HG03103 (cell line): Measurements from ENCODE around the gene DNAI1.
"Not testable (repeated sequence)": the region's sequence is repeated elsewhere in the genome, so short reads cannot be mapped to it uniquely, and the experiment has no call there.

Experiments
- ATAC-seq: cut with Tn5 transposase; IDR thresholded peaks from one replicate; pipeline ENCODE4 v1.9.1; 2021; ENCODE audit warnings: low read depth; ENCODE audit not compliant: unreplicated experiment

The DNAI1 gene

DNA sequence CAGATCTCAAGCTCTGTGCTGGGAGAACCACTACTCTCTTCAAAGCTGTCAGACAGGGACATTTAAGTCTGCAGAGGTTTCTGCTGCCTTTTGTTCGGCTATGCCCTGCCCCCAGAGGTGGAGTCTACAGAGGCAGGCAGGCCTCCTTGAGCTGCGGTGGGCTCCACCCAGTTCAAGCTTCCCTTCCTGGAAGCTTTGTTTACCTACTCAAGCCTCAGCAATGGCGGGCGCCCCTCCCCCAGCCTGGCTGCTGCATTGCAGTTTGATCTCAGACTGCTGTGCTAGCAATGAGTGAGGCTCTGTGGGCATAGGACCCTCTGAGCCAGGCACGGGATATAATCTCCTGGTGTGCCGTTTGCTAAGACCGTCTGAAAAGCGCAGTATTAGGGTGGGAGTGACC is 73.4 kb downstream of the DNAI1 start:
- not testable (repeated sequence) for ATAC-seq

DNA sequence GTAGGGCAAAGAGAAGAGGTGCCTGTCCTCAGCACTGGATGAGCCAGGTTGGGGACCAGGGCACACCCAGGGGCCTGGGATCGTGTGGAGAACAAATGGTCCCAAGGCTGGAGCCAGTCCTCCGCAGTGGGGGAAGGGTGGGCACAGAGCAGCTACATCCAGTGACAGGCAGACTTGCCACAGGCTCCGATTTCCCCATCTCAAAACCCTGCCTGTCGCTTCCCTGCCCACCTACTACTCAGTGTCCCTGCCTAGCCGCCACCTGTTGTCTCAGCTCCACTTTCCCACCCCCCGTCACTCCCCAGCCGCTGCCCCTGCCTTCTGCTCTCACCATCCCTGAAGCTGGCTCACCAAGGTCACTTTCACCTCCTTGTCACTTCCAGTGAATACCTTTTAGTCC is 78.1 kb downstream of the DNAI1 start:
- ATAC-seq, result no peak

DNA sequence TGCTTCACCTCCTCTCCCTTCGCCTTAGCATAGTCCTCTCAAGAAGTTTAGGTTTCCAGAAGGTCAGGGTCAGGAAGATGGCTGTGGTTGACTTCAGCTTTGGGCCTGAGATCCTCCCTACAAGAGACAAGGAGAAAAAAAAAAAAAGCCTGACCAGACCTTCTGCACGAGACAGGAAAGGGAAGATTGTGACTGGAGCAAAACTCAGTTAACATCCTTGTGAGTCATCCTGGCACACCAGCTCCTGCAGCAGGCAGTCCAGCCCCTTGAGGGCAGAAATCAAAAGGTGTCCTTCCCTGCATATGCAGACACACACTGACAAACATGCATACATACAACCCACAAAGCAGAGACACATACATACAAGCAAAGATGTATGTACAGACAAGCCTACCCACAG is 82.2 kb downstream of the DNAI1 start:
- ATAC-seq, result no peak

DNA sequence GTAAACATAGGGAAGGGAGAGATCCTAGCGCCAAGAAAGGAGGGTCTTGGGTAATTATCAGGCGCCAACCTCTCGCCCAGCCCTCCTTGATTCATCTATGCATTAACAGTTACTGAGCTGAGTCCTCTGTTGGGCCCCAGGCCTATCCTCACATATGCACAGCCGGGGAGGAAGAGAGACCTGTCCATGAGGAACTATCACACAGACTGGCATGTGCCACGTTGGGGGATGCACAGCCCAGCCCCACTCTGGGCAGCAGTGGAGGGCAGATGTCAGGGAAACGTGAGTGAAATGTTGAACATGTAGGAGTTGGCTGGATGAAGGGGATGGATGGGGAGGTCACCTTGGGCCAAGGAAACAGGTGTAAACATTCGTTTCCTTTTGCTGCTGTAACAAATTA is 82.9 kb downstream of the DNAI1 start:
- no peak for ATAC-seq

DNA sequence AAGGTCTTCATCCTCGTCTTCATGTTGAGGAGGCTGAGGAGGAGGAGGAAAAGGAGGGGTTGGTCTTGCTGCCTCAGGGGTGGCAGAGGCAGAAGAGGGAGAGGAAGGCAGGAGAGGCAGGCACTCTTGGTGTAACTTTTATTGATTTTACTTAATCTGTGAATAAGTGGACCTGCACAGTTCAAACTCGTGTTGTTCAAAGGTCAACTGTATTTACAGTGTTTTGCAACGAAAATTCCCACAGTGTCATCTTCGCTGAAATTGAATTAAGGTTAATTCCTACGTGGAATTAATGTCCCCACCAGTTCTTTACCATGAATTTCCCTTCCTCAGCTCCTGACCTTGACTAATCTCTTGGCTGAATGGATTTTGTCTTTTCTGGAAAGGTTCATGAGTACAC is 85.4 kb downstream of the DNAI1 start:
- ATAC-seq, result no peak

DNA sequence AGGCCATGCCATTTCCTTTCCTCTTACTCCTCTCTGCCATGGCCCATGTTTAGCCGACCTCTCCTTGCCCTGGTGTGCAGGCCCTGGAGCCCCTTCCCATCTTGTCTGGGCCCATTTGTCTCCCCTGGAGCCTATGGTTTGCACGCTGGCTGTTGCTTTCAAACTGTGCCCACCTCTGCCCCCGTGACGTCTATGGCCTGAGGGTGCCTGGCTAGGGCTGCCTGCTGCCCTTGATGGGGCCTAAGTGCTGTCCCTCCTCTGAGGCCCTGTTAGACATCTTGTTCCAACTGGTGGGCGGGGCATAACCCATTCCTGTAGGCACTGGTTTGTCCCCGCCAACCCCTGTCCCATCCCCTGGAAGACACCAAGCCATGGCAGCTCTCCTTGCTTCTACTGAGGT is 86.9 kb downstream of the DNAI1 start:
- no peak for ATAC-seq

DNA sequence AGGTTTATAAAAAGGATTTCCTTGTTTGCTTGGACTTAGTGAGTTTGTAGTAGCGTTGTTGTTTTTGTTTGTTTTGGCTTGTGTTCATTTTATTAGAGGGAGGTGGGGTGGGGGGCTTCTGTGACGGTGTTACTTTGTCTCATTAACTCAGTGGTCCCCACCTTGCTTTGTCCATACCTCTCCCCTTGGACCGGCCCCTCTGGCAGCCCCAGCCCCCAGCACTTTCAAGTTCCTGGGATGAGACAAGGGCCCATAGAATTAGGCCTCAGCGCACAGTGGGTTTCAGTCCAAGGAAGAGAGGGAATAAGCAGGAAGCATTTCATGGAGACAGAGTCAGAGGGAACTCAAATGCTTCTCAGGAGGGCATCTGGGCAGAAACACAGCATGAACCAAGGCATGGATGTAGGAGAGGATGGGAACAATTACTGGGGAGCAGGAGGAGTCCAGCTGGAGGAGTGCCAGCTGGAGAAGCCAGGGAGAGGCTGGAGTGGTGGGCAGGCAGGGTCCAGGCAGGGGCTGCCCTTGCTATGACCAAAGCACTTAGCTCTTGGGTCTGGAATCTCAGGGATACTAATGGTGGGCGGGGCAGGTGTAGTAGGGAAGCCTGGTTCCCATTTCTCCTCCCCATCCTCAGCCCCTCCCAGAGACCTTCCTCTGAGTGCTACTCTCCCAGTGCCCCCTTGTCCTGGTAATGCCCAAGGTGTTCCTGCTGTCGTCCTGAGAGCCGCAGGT is 87.7 kb downstream of the DNAI1 start:
- ATAC-seq, result no peak

DNA sequence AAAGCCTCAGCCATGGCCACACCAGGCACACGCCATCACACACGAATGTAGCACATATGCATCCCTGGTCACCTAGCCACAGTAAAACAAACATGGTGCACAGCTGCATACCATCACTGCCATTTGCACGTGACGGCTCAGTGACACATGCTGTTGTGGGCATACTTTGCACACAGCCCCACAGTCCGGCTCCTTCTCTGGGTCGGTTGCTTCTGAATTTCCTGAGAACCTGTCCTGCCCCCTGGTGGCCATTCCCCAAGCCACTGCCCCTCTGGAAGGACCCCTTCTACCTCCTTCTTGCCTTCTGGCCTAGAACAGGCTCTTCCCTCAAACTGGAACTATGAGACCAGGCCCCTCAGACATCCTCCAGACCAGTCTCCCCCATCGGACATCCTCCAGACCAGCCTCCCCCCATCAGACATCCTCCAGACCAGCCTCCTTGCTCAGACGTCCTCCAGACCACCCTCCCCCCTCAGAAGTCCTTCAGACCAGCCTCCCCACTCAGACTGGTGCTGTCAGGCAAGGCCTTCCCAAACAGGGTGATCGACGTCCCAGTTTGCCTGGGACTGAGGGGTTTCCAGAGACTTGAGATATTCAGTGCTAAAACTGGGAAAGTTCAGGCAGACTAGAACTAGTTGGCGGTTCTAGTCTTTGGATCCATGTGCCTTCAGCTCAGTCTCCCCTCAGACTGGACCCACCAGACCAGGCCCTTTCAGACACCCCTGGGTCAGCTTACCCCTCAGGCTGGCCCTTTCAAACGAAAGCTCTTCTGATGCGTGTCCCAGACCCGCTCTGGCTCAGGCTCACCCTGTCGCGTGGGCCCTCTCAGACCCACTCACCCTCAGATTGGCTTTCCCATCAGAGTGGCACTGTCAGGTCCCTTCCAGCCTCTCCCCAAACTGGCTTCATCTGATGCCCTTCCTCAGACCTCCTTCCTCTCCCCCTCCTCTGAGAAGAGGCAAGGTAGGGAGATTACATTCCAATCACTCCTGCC is 88.5 kb downstream of the DNAI1 start:
- no peak for ATAC-seq

DNA sequence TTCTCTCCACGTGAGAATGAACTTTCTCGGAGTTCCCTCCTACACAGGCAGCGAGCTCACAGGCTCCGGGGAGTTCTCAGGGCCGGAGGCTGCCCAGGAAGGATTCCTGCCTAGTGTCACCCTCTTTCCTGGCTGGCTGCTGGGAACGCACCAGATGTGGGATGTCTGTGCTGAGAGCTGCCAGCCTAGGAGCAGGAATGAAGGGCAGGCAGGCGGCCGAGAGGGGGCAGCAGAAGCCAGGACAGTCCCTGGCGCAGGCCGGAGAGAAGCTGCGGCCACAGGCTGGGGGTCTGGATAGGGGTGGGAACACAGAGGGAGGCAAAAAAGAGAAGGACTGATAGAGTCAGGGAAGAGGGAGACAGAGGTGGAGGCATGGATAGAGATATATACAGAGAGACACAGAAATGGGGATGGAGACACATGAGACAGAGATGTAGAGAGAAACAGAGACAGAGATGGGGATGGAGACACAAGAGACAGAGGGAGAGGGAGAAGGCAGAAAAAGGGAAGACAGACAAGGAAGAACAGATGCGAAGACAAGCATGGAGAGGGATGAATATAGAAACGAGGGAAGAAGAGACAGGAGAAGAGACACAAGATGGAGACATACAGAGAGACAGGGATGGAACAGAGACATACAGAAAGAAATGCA is 89.5 kb downstream of the DNAI1 start:
- no peak for ATAC-seq

DNA sequence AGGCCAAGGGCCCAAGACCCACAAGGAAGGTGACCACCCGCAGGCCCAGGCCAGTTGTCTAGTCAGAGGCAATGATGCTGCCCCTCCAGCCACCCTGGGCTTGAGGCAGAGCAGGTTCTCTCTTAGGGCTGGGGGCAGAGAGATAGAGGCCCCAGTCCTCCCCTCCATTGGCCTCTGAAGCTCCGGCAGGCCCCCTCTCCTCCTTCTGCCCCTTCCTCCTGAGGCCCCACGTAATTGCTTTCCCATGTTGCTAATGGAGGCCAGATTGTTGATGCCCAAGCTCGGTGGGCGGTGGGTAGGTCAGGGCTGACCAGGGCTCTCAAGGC is 90.8 kb downstream of the DNAI1 start:
- ATAC-seq, result no peak

DNA sequence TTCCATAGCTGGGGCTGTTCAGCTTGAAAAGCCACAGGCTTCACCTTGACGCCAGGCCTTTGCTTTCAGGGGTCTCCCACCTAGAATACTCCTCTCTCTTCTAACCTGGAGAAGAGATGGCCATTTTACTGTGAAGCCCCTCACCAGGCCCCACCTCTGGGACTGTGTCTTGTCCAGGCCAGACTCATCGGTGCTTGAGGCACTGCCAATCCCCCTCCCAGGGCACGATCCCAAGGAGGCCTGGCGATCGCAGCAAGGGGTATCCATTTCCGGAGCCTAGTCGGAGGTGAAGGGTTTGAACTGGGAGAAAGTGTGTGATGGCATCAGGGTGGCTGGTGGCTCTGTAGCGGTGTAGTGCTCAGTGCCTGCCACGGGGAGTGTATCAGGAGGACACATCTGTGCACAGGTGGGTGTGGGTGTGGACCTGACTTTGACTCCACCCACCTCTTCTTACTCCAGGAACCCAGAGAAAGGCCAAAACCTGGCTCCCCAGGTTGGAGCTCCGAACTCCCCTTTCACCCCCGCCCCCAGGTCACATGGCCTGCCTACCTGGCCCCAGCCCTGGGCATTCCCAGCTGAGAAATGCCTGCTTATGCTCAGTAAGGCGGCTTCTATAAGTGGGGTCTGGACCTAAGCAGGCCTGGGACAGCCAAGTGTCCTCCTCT is 91.5 kb downstream of the DNAI1 start:
- no peak for ATAC-seq

DNA sequence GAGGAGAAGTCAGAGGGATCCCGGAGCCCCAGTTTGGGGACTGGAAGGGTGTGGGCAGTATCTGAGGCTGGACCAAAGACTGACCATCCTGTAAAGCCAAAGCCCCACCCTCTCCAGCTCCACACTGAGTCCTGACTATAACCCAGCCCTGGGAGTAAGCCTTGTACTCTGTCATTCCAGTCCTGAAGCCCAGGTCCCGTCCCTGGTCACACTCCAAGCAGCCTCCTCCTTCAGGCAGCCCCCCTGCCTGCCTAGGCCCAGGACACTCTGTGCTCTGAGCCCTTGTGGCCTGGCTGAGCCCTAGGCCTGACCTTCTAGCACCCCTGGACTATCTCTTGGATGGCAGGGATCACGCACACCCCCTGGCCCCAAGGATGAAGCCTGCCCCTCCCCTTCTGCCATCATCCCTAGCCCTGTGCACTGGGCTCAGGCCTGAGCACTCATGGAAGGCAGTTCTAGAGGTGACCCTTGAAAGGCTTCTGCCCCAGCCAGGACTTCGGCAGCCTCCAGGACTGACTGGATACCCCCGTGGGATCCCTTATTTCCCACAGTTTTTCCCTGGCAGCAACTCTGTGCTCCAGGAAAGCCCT is 92.2 kb downstream of the DNAI1 start:
- no peak for ATAC-seq

DNA sequence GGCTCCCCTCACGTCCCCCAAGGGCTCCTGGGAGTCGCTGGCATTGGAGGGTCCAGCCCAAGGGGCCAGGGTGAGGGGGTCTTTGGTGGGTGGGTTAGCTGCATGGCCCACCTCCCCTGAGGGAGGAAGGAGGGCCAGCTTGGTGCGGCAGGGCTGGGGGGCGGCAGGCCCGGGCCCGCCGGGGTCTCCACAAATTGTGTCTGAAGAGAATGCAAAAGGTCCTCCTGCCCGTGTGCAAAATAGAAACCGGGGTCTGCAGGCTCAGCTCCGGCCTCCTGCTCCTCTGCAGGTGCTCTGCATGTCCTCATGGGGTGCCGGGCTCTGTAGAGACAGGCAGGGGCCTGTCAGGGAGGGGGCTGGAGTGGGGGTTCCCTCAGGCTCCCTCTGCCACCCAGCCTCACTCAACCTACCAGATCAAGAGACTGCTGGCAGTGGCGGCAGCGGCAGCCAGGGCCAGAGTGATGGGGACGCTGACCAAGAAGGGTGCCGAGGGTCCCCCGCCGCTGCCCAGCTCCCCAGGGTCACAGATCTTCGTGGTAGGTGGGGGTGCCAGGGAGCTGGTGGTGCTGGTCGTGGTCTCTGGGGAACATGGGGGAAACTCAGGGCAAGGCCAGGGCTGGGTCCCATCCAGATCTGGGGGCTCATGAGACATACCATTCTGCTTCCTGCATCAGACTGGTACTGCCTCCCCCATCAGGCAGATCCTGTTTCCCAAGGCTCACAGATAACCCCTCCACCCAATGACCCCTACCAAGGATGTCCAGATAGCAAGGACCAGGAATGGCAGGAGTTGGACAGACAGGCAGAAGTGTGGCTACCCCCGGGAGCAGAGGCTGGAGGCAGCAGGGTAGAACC is 93.4 kb downstream of the DNAI1 start:
- ATAC-seq, result no peak

DNA sequence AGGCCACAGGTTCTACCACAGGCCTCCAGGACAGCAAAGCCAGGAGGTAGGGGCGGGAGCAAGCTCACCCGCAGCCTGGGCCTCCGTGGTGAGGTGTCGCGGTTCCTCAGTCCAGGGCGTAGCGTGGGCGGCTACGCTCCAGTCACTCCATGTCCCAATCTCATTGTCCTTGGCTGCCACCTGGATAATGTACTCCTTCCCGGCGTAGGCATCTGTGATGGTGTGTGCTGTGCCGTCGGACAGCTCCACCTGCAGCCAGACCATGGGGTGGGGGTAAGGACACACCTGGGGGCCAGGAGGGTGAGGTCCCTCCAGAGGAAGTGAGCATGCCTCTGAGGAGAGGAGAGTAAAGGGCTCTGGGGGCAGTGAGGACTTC is 94.0 kb downstream of the DNAI1 start:
- ATAC-seq, result no peak

DNA sequence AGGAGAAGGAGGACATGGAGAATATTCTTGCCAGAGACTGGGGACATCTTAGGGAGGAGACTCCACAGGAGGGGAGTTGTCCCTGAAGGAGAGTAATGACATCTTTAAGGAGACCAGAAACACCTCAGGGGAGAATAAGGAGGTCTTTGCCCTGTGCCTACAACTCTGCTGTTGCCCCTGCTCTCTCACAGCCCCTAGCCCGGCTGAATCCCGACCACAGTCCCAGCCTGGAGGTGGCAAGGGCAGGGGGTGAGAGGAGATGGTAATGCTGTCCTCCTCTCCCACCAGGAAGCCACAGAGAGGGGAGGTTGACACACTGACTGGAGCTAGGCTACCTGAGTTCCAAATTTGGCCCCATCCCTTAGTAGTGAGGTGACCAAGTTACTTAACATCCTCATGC is 94.4 kb downstream of the DNAI1 start:
- ATAC-seq, result no peak

DNA sequence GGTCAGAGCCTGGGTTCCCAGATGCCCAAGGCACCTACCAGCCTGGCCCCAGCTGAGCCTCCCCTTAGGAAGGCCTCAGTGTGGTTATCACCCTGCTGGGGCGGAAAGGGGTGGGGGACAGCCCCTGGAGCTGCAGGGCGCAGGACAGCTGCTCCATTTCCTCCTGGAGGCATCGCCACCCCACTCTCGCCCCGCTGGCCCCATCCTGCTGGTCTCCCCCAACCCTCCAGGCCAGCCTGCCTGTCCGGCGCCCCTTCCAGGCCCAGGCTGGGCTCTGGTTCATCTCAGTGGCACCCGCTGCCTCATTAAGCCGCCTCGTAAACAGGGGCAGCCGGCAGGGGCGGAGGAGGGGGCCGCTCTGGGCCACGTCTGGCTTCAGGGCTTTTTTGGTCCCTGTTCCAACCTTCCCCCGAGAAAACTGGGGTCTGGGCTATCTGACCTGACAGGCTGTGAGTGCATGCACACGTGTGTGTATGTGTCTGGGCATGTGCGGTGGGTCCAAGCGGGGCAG is 95.0 kb downstream of the DNAI1 start:
- no peak for ATAC-seq

DNA sequence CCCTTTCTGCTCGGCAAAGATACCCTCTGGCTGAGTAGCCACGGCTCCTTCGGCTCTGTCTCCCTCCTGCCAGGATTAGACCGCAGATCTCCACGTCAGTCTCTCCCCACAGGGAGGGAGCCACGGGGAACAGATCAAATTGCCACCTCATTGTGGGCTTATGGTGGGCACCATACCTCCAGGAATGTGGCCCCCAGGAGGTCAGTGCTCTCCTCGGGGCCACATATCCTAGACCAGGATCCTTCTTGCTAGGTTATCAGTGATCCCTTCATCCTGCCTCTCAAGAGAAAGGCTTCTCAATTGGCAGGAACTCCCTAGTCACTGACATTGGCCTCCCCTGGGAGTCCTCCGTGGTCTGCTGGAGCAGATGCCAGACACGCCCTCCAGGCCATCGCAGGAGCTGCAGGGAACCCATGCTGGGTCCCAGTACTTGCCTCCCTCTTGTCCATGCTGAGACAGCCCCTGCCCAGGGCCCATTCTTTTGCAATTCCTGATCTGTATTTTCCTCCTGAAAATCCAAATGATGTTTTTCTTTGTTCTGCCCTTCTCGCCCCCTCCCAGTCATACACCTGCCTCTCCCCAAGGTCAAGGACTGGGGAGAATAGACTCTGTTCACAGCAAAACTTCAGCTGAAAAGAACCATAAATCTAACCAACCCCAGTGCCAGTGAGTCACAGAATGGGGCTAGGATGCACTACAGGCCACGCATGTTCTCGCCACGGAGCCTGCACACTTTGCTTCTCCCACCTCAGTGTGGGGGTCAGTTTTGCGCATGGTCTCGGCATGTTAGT is 95.8 kb downstream of the DNAI1 start:
- no peak for ATAC-seq

DNA sequence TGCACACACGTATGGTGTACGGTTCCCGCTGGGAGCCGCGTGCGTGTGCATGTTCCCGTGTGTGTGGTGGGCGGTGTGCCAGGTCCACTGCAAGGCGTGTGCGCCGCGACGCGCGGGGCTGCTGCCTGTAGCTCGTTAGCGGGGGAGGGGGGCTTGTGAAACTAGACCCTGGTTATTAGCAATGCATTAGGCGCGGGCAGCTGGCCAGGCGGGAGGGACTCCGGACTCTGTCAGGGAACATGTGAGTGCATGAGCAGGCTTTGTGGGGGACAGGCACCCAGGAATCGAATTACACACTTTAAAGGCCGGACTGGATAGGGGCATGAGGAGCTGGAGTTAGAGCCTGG is 96.4 kb downstream of the DNAI1 start:
- ATAC-seq, result no peak

DNA sequence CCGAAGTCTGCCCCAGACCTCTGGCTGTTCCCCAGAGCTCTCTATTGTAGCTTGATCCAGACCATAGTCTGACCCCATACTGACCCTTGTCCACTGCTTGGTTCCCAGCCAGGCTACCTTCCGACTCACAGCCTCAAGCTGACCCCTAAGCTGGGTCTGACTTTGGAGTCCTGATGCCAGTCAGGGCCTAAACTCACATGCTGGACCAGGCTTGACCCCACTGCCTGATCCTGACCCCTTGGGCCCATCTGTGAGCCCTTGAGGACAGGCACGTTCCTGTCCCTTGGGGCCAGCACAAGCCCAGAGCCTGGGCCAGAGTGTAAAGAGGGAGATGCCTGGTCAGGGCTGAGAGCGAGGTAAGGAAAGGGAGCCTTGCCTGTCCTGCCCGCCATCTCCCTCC is 96.9 kb downstream of the DNAI1 start:
- no peak for ATAC-seq
